ENCODE measurements around the gene SLC35G3. TPM values are rescaled to one million over a fixed set of nuclear protein-coding genes. Genes with fewer than 3 reads are reported as not detected.
"Not testable (repeated sequence)": the region's sequence is repeated elsewhere in the genome, so short reads cannot be mapped to it uniquely, and the experiment has no call there.

SLC35G3 gene
- total RNA-seq, 4 donors from 2014 or later, result not detected

GRCh38 chr17:35238821-35239220, 44.6 kb upstream of the SLC35G3 start:
- no peak for TF ChIP-seq CTCF (IDR thresholded peaks at IDR 0.05)
- ATAC-seq (ENCODE audit: low FRiP score) (peak; percentile 39), DNase-seq (ENCODE audit: low spot score) (no peak)

- DNase-seq (ENCODE audit: low spot score) (no peak), ATAC-seq (ENCODE audit: low FRiP score) (no peak)
- no peak for TF ChIP-seq CTCF (IDR thresholded peaks at IDR 0.05)
These were observed 42.6 kb upstream of the SLC35G3 start for GRCh38 chr17:35236821-35237220.

- ATAC-seq (ENCODE audit: low FRiP score), result no peak
- no peak for TF ChIP-seq CTCF (IDR thresholded peaks at IDR 0.05)
- no peak for DNase-seq (ENCODE audit: low spot score)
These were observed 41.7 kb upstream of the SLC35G3 start for GRCh38 chr17:35235917-35236316.

GRCh38 chr17:35235289-35235688, 41.1 kb upstream of the SLC35G3 start:
- no peak for TF ChIP-seq CTCF (IDR thresholded peaks at IDR 0.05)
- ATAC-seq (ENCODE audit: low FRiP score) (no peak), DNase-seq (ENCODE audit: low spot score) (no peak)

GRCh38 chr17:35234315-35234714, 40.1 kb upstream of the SLC35G3 start:
- not testable (repeated sequence) for ATAC-seq (ENCODE audit: low FRiP score); DNase-seq (ENCODE audit: low spot score)

- TF ChIP-seq CTCF (IDR thresholded peaks at IDR 0.05), result no peak
- no peak for ATAC-seq (ENCODE audit: low FRiP score)
- no peak for DNase-seq (ENCODE audit: low spot score)
These were observed 35.4 kb upstream of the SLC35G3 start for GRCh38 chr17:35229638-35230037.

GRCh38 chr17:35227546-35227945, 33.4 kb upstream of the SLC35G3 start:
- ATAC-seq (ENCODE audit: low FRiP score) (no peak), DNase-seq (ENCODE audit: low spot score) (no peak)
- TF ChIP-seq CTCF (IDR thresholded peaks at IDR 0.05), result no peak

- DNase-seq (ENCODE audit: low spot score), result no peak
- no peak for TF ChIP-seq CTCF (IDR thresholded peaks at IDR 0.05)
- ATAC-seq (ENCODE audit: low FRiP score), result no peak
These were observed 30.2 kb upstream of the SLC35G3 start for GRCh38 chr17:35224436-35224835.
